HG03460 (cell line): ENCODE results near the gene ST7.

Source experiments
- ATAC-seq: cut with Tn5 transposase; IDR thresholded peaks from one replicate; pipeline ENCODE4 v1.9.1; 2021; ENCODE audit not compliant: unreplicated experiment

The ST7 gene

GRCh38 chr7:117051808-117052207, 98.5 kb downstream of the ST7 start:
- no peak for ATAC-seq

- no peak for ATAC-seq
Observed at GRCh38 chr7:117053432-117053831, 100.1 kb downstream of the ST7 start.

DNA sequence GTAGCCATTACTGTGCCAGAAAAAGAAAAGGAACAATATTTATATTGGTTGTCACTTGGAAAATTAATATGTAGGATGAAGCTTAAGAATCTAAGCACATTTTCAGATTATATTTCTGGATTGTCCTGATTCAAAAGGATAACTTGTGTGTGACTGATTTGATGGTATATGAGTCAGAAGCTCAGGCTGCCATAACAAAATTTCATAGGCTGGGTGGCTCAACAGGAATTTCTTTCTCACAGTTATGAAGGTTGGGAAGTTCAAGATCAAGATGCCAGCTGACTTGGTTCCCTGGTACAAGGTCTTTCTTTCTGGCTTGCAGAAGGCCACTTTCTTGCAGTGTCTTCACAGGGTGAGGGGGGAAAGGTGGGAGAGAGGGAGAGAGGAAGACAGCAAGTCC, 108.5 kb downstream of the ST7 start:
- no peak for ATAC-seq

DNA sequence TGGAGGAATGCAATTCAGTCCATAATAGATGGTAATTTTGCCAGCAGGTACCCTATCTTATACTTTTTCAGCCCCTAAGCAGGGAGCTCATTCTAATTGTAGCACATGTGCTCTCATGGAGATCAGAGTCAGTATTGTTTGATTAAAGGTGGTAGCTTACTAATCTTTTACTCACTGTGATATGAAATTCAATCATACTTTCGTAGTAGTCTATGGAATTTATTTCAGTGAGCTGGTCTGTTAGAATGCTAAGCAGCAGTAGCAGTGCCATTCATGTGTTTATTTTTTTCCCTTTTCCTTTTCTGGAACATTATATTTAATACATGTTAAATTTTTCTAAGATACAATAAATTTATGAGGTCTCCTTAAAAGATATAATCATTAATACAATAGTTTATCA, 109.0 kb downstream of the ST7 start:
- ATAC-seq, result no peak

DNA sequence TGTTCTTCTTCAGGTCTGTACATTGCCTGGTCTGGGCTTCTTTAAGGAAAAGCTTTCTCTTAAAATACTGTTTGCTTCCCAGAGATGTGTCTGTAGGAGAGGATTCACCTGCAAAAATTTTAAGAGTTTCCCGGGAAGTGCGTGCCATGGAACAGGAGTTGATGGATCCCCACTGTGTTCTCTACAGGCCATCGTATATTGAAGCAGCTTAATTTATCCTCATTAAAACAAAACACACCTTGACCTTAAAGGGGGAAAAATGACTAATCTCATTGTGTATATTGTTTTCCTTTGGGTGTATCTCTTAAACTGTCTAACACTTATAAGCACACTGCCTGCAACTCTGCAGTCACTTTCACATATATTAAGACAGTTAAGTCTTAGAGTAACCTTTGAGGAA, 111.4 kb downstream of the ST7 start:
- ATAC-seq, result no peak

DNA sequence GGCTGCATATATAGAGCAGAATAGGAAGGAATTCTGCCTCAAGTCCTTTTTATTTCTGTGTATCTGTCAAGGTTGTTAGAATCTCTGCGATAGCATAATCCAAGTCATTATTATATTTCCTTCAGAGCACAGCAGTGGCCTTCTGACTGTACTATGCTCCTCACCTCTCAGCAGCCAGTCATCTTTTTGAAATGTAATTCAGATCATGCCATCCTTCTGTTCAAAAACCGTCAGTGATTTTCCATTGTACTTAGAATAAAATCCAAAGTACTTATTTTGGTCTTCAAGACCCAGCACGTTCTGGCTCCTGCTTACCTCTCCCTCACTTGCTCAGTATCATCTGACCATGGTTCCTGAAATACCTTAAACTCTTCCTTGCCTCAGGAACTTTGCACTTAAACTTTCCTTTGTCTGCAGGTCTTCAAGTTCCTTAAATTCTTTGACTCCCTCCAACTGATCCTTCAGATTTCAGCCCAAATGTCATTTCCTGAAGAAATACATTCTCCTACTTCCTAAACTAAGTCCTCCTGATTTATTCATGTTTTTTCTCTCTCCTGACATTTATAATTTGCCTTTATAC, 112.4 kb downstream of the ST7 start:
- ATAC-seq, result no peak

DNA sequence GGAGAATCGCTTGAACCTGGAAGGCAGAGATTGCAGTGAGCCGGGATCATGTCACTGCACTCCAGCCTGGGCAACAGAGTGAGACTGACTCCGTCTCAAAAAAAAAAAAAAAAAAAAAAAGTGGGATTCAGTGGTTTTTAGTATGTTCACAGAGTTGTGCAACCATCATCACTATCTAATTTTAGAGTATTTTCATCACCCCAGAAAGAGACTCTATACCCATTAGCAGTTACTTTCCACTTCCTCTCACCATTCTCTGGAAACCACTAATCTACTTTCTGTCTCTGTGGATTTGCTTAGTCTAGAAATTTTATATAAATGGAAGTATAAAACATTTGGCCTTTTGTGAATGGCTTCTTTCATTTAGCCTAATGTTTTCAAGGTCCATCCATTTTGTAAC, 113.4 kb downstream of the ST7 start:
- peak; percentile 50 for ATAC-seq

GRCh38 chr7:117067340-117067739, 114.0 kb downstream of the ST7 start:
- ATAC-seq, result no peak

DNA sequence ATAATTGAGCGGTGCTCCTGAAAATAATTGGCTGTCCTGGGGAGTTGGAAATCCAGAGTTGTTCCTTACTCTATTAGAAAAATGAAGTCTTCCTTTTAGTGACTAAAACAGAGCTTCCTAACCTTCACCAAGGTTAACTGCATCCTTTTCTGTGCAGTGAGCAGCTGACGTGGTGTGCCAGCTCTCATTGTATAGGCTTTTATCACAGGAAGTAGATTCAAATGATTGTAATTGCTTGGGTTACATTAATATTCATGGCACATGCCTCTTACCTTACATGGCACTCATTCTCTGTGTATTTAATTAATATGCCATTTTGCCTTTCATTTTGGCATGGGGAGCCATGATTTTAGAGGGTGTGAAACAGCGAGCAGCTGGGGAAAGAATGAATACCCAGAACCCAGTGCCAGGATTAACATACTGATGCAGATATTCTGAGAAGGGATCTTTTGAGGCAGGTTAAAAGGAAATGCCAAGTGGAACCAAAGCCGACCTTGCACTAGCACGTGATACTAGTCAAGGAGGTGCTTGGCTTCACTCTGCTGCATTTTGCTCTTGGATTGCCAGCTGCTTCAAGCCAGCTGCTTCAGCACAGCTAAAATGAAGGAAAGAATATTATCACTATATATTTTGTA, 115.3 kb downstream of the ST7 start:
- no peak for ATAC-seq

DNA sequence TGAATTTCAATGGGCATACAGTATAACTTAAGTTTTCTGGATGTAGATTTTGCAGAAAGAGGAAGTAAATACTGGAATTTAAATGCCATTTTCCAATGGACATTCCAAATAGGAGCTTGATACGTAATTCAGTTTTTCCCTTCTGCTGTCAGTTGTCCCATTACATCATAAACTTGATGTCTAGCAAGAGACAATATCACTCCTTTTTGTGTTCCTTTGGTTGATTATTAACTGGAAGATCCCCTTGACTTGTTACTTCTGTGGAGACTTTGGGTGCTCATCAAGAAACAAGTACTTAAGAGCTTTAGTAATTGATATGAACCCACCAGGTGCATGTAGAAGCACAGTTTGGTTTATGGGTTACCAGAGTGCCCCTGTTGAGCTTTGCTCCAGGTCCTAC, 116.1 kb downstream of the ST7 start:
- peak; percentile 54 for ATAC-seq

GRCh38 chr7:117071551-117071950, 118.2 kb downstream of the ST7 start:
- no peak for ATAC-seq

GRCh38 chr7:117072620-117073118, 119.4 kb downstream of the ST7 start:
- no peak for ATAC-seq

GRCh38 chr7:117074378-117074777, 121.1 kb downstream of the ST7 start:
- no peak for ATAC-seq

DNA sequence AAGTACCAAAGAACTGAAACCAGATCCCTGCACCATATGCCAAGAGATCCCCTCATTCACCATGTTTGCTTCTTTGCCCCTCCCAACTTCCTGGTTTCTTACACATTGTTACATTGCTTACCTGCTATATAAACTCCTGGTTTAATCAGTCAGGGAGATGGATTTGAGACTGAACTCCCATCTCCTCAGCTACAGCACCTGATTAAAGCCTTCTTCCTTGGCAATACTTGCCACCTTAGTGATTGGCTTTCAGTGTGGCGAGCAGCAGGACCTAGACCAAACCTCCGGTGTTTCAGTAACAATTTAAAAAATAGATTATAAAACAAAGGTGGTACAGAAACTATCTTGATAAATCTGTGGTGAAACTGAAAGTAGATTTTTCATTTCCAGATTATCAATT, 122.6 kb downstream of the ST7 start:
- no peak for ATAC-seq

GRCh38 chr7:117076426-117076943, 123.2 kb downstream of the ST7 start:
- ATAC-seq, result no peak

DNA sequence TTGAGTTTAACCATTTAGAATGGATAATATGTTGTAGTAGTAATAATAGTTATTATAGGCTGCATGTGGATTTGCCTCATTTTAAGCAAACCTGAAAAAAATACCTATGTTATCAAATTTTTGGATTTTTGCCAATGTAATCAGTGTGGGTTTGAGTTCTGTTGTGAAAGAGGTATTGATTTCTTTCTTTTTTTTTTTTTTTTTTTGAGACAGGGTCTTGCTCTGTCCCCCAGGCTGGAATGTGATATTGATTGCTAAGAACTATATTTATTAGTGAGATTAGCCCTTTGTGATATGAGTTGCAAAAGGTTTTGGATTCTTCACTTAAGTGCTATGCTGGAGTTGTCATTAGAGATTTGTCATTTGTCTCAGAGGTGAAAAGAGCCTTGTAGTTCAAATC, 124.4 kb downstream of the ST7 start:
- ATAC-seq, result no peak

DNA sequence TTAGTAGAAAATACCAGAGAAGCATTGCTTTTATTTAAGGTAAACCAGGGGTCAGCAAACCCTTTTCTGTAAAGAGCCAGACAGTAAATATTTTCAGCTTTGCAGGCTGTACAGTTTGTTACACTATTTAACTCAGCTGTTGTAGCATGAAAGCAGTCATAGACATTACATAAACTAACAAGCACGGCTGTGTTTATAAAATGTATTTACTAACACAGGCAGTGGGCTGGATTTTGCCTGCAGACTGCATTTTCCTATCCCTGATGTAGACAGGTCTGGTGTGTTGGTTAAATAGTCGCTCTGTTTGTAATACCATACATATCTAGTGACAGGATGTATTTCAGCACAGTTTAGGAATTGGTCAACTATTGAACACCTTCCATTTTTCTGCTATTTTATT, 129.3 kb downstream of the ST7 start:
- ATAC-seq, result no peak

DNA sequence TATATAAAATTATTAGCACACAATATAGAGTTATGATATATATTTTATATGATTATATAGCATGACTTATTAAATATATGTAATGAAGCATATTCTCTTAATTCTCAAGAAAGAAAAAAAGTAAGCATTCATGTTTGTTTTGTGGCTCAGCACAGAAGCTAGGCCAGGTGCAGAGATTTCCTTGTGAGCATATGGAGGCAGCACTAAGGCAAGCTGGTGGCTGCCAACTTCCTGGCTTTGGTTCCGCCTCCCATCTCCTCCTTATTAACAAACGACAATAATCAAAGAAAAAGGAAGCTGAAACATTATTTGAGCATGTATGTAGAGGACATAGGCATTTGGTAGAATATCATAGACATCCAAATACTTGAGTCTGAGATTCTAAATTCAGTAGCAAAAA, 130.3 kb downstream of the ST7 start:
- ATAC-seq, result no peak

GRCh38 chr7:117084286-117084685, 131.0 kb downstream of the ST7 start:
- no peak for ATAC-seq

GRCh38 chr7:117085275-117085674, 132.0 kb downstream of the ST7 start:
- ATAC-seq, result no peak

- ATAC-seq, result no peak
Observed at GRCh38 chr7:117085769-117086463, 132.6 kb downstream of the ST7 start.

- ATAC-seq, result peak; percentile 41
Observed at GRCh38 chr7:117086788-117087187, 133.5 kb downstream of the ST7 start.
